HG03196 (cell line): ENCODE results near the gene AMBP.

Source experiments
- ATAC-seq: cut with Tn5 transposase; IDR thresholded peaks from one replicate; pipeline ENCODE4 v1.9.1; 2021; ENCODE audit not compliant: unreplicated experiment

AMBP gene

GRCh38 chr9:114078021-114078780 lies at the start of gene AMBP:
TSS of gene AMBP (minus strand) at chr9:114078300. CDS start at chr9:114078209, 91 bp downstream.
- no peak for ATAC-seq

GRCh38 chr9:114126247-114127060 lies 48.4 kb upstream of the AMBP start:
- ATAC-seq: no peak

GRCh38 chr9:114125476-114126013 lies 47.4 kb upstream of the AMBP start:
- ATAC-seq: no peak

GRCh38 chr9:114124666-114125475 lies 46.8 kb upstream of the AMBP start:
- ATAC-seq: no peak

GRCh38 chr9:114124138-114124537 lies 46.0 kb upstream of the AMBP start:
- no peak for ATAC-seq

GRCh38 chr9:114123031-114123977 lies 45.2 kb upstream of the AMBP start:
- ATAC-seq: no peak

GRCh38 chr9:114122136-114123027 lies 44.3 kb upstream of the AMBP start:
- ATAC-seq: no peak

- no peak for ATAC-seq
These were observed 43.4 kb upstream of the AMBP start for GRCh38 chr9:114121227-114122135.

- no peak for ATAC-seq
These were observed 42.3 kb upstream of the AMBP start for GRCh38 chr9:114120192-114121014.

- ATAC-seq: no peak
These were observed 41.4 kb upstream of the AMBP start for GRCh38 chr9:114119242-114120191.

GRCh38 chr9:114117996-114118830 lies 40.1 kb upstream of the AMBP start:
- no peak for ATAC-seq

- no peak for ATAC-seq
These were observed 39.5 kb upstream of the AMBP start for GRCh38 chr9:114117614-114117995.

GRCh38 chr9:114116126-114116747 lies 38.1 kb upstream of the AMBP start:
- ATAC-seq: no peak

- no peak for ATAC-seq
These were observed 37.6 kb upstream of the AMBP start for GRCh38 chr9:114115654-114116125.

- ATAC-seq: no peak
These were observed 36.3 kb upstream of the AMBP start for GRCh38 chr9:114114364-114114763.
